Gastrocnemius medialis (tissue), 4 donors: ENCODE measurements around the gene AGAP1. TPM values are rescaled to one million over a fixed set of nuclear protein-coding genes. Genes with fewer than 3 reads are reported as not detected.
A peak's percentile ranks its signal among the peaks of the same experiment; 100 is the strongest.

ENCODE experiments used
- ATAC-seq, 2 donors: fragments of 150-250 bp; one replicate each; pipeline ENCODE4 v1.9.1; 2016
- DNase-seq, 2 donors: peaks; one replicate each; pipeline ENCODE4 v3.0.0-alpha.2; 2019
- H3K27ac ChIP-seq, 4 donors: fragments of 200-600 bp; sonication (generic); 1 replicate in 1 of 4; 2 replicates in 3 of 4; pipeline ENCODE4 v1.5.1; 2016 to 2018; ENCODE audit warnings: mild to moderate bottlenecking in 2 of 4, moderate library complexity in 1 of 4
- H3K27me3 ChIP-seq, 3 donors: fragments of 200-600 bp; sonication (generic) in 2 of 3; 1 replicate in 1 of 3; 2 replicates in 2 of 3; pipeline versions ENCODE4 v1.5.1 to v1.6.0; 2016 to 2019; ENCODE audit warnings: mild to moderate bottlenecking in 1 of 3, moderate library complexity in 1 of 3
- H3K36me3 ChIP-seq, 2 donors: fragments of 200-600 bp; sonication (generic) in 1 of 2; one replicate each; pipeline ENCODE4 v1.5.1; 2017 to 2018
- H3K4me1 ChIP-seq, 2 donors: fragments of 200-600 bp; sonication (generic) in 1 of 2; one replicate each; pipeline ENCODE4 v1.5.1; 2016 to 2017; ENCODE audit warnings: mild to moderate bottlenecking in 2 of 2
- H3K4me3 ChIP-seq, 4 donors: fragments of 200-600 bp; sonication (generic) in 3 of 4; 1 replicate in 1 of 4; 2 replicates in 3 of 4; pipeline ENCODE4 v1.5.1; 2016 to 2019; ENCODE audit warnings: mild to moderate bottlenecking in 2 of 4
- H3K9me3 ChIP-seq, 3 donors: fragments of 200-600 bp; sonication (generic) in 2 of 3; 1 replicate in 1 of 3; 2 replicates in 2 of 3; pipeline ENCODE4 v1.5.1; 2016 to 2019
- CTCF ChIP-seq, 5 experiments: fragments of 450-650 bp in 3 of 5; fragments of 200-600 bp in 2 of 5; sonication (generic) in 2 of 5; IDR thresholded peaks in 4 of 5; conservative IDR thresholded peaks in 1 of 5; 1 replicate in 4 of 5; 2 replicates in 1 of 5; pipeline ENCODE4 v1.5.1; 2016 to 2019; ENCODE audit warnings: antibody characterized with exemption in 5 of 5, mild to moderate bottlenecking in 3 of 5, moderate library complexity in 3 of 5
- POLR2A ChIP-seq, 2 donors: fragments of 450-650 bp; IDR thresholded peaks; one replicate each; pipeline ENCODE4 v1.6.1; 2017; ENCODE audit warnings: antibody characterized with exemption in 2 of 2, mild to moderate bottlenecking in 2 of 2, moderate library complexity in 2 of 2
- in situ Hi-C, 4 donors: fragments of 200-750 bp; cut with MboI; loops; one replicate each; pipeline versions ENCODE4 v1.15.0 to v1.8.0; 2017; ENCODE audit warnings: low sequenced_read_pairs in 4 of 4
- intact Hi-C: fragments of 100-400 bp; cut with DNase I; formaldehyde crosslinking; loops from one replicate; pipeline ENCODE4 v1.15.1; 2023; ENCODE audit warnings: low total_unique reads
- total RNA-seq, 4 donors: library from RNA; depleted of rRNA; stranded (reverse); fragments of >200 nt; gene quantifications; one replicate each; pipeline versions ENCODE4 v1.1.0 to v1.2.3, GENCODE V29; 2016

The AGAP1 gene
- total RNA-seq, 4 donors from 2014 or later: 8.5 to 26.8 (median 14.4) TPM

GRCh38 chr2:235502336-235502735 is 8.5 kb downstream of the AGAP1 start:
- DNase-seq: no peak
- TF ChIP-seq CTCF (IDR thresholded peaks at IDR 0.05 in 4 of 5, conservative IDR thresholded peaks at IDR 0.05 in 1 of 5): no peak
- TF ChIP-seq POLR2A (IDR thresholded peaks at IDR 0.05): no peak
- intact Hi-C loops (no loop called here), in situ Hi-C loops (no loop called here)
- Histone ChIP-seq H3K4me3 (no peak overlapping the region), H3K4me1 (peaks cover 22 to 43% of the 10 kb centered on the region in 2 donors), H3K9me3 (no peaks in the 10 kb centered on the region), H3K27me3 (no peaks in the 10 kb centered on the region), H3K27ac (peak overlapping the region in 2 of 4 donors; percentile 2 to 19), H3K36me3 (no peaks in the 10 kb centered on the region)
- no peak for ATAC-seq

GRCh38 chr2:235504441-235505180 is 10.8 kb downstream of the AGAP1 start:
- intact Hi-C loops: no loop called here
- TF ChIP-seq CTCF (IDR thresholded peaks at IDR 0.05 in 4 of 5, conservative IDR thresholded peaks at IDR 0.05 in 1 of 5) (no peak), POLR2A (IDR thresholded peaks at IDR 0.05) (no peak)
- Histone ChIP-seq H3K4me1 (peaks cover 25 to 46% of the 10 kb centered on the region in 2 donors), H3K27ac (peak overlapping the region in 2 of 4 donors; percentile 11 to 22), H3K4me3 (no peak overlapping the region), H3K36me3 (no peaks in the 10 kb centered on the region), H3K9me3 (no peaks in the 10 kb centered on the region), H3K27me3 (no peaks in the 10 kb centered on the region)
- DNase-seq (no peak), ATAC-seq (no peak)
- in situ Hi-C loops: no loop called here

- in situ Hi-C loops (no loop called here), intact Hi-C loops (no loop called here)
- H3K4me3 ChIP-seq: no peak overlapping the region
- TF ChIP-seq CTCF (IDR thresholded peaks at IDR 0.05 in 4 of 5, conservative IDR thresholded peaks at IDR 0.05 in 1 of 5): no peak
- TF ChIP-seq POLR2A (IDR thresholded peaks at IDR 0.05): no peak
- H3K4me1 ChIP-seq: peaks cover 25 to 46% of the 10 kb centered on the region in 2 donors
- no peaks in the 10 kb centered on the region for H3K36me3 ChIP-seq
- H3K9me3 ChIP-seq: no peaks in the 10 kb centered on the region
- ATAC-seq: no peak
- H3K27me3 ChIP-seq: no peaks in the 10 kb centered on the region
- no peak for DNase-seq
- peak overlapping the region in 2 of 4 donors; percentile 11 to 22 for H3K27ac ChIP-seq
Measured at GRCh38 chr2:235505181-235505741, 11.4 kb downstream of the AGAP1 start.

GRCh38 chr2:235506291-235506996 is 12.6 kb downstream of the AGAP1 start:
- Histone ChIP-seq H3K9me3 (no peaks in the 10 kb centered on the region), H3K4me1 (peaks cover 31 to 36% of the 10 kb centered on the region in 2 donors), H3K36me3 (no peaks in the 10 kb centered on the region), H3K4me3 (peak overlapping the region in 2 of 4 donors; percentile 5 to 29), H3K27ac (peak overlapping the region in 2 of 4 donors; percentile 15 to 33), H3K27me3 (no peaks in the 10 kb centered on the region)
- in situ Hi-C loops (no loop called here), intact Hi-C loops (no loop called here)
- ATAC-seq (peak; percentile 14 to 65), DNase-seq (no peak)
- TF ChIP-seq POLR2A (IDR thresholded peaks at IDR 0.05) (no peak), CTCF (IDR thresholded peaks at IDR 0.05 in 4 of 5, conservative IDR thresholded peaks at IDR 0.05 in 1 of 5) (no peak)
